COLO668 (cell line): ENCODE results near the gene RRP15.

Source experiments
- DNase-seq: peaks from one replicate; lab custom pipeline; 2025; ENCODE audit not compliant: unreplicated experiment; lab: John Stamatoyannopoulos, UW

Gene RRP15

GRCh38 chr1:218336328-218336727 is 51.2 kb downstream of the RRP15 start:
- DNase-seq: peak; percentile 30

GRCh38 chr1:218339267-218339831 is 54.3 kb downstream of the RRP15 start:
- DNase-seq: no peak

GRCh38 chr1:218341325-218341724 is 56.2 kb downstream of the RRP15 start:
- no peak for DNase-seq

GRCh38 chr1:218342091-218342490 is 57.0 kb downstream of the RRP15 start:
- no peak for DNase-seq

- peak; percentile 52 for DNase-seq
Measured at GRCh38 chr1:218344814-218345672, 60.0 kb downstream of the RRP15 start, which contains the start of gene TGFB2. TSS of gene TGFB2 (plus strand) at chr1:218345336. CDS start at chr1:218346702, 1,366 bp downstream.

- DNase-seq: peak; percentile 91
Measured at GRCh38 chr1:218345673-218346390, 60.7 kb downstream of the RRP15 start.

- DNase-seq: no peak
Measured at GRCh38 chr1:218346391-218347204, 61.5 kb downstream of the RRP15 start.

DNA sequence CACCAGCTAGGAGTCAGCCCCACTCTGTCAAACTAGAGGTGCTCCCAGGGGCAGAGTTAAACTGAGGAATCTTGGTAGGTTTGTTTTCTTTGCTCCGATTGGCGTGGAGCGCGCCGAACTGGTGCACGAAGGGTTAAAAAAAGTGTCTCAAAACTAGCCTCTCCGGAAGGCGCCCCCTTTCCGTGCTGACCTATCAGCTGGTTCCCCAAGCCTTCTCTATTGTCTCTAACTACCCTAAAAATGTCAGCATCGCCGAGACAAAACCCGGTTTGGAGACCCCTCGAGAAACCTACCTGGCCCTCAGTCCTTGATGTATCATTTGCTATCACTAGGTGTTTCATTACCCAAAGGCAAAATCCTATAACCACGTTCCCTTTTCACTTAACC is 62.2 kb downstream of the RRP15 start:
- DNase-seq: no peak

GRCh38 chr1:218347723-218348627 is 62.9 kb downstream of the RRP15 start:
- DNase-seq: no peak

DNA sequence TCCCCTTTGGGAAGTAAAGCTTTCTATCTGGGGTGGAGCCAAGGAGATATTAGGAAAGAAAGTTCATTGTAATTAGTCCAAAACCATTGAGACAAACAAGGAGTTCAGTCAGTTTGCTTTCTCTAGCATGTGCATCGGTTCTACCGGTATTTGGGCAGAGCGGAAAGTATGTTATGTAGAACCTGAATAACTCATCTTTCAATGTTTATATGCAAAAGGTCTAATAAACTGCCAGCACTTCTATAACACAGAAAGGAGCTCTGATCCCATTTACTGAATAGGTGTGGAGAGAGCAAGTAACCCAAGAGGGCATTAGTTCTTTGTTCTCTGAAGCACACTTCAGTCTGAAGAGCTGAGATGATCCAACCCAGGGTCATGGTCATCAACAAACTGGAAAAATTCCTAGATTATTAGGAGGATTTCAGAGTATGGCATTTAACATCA is 63.6 kb downstream of the RRP15 start:
- no peak for DNase-seq

DNA sequence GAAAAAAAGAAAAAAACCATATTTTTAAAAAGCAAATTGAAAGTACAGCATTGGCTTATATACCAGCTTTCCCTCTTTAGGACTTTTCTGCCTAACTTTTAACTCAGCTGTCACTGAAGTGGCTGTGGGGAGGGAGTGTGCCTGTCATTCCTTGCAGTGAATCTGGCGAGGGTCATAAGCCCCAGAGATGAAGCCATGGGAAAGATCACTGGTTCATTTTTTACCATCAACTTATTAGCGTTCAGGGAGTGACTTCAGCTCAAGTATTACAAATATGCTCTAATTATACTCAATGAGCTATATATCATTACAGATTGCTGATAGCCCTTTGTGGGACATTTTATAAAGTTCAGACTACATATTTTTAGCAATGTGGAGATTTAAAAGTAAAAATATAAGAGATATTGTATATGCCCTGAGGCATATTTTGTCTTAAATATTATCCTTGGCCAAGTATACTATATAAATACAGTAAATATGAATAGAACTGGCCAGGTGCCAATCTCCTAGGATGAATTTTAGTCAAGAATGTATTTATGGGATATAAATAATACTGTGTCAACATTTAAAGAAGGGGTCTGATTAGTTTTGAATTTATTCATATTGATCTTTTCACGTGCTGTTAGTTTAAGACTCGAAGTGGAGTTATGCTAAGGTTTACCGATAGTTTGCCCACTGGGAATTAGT is 64.4 kb downstream of the RRP15 start:
- DNase-seq: no peak

DNA sequence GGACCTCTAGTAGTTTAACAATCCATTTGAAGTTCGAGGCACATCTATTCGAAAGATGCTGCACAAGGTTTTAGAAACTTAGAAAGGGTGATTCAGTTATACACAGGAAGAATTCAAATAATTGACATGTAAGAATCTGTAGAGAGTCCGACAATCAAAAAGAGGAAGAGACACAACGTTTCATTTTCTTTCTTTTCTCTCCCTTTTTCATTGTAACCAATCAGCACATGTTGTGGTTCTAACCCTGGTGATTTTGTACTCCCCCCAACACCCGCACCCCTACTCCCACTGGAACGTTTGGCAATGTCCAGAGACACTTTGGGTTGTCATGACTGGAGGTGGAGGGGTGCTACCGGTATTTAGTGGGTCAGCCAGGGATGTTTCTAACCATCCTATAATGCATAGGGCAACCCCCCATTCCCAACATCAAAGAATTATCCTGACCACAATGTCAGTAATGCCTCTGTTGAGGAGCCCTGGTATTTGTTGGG is 65.0 kb downstream of the RRP15 start:
- DNase-seq: no peak

DNA sequence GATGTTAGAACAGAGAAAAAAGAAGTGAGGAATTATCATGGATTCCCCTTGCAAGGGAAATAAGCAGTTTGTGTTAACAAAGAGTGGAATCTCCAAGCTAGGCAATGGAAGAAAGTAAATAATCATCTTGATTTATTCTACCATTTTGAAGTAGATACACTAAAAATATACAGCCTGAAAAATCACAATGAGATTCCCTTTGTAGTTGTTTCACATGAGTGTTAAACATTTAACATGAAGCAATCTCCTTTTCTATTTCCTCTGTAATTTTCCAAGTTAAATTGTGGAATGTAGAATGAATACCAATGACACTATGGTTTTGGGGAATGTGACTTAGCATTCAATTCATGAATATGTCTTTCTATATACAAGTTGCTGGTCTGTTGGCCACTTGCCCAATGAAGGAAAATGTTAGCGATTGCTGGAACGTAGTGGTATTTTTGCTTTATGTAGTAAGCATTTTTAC is 65.7 kb downstream of the RRP15 start:
- DNase-seq: no peak

- no peak for DNase-seq
Measured at GRCh38 chr1:218351391-218352074, 66.4 kb downstream of the RRP15 start.

GRCh38 chr1:218352075-218352438 is 67.0 kb downstream of the RRP15 start:
- DNase-seq: no peak

DNA sequence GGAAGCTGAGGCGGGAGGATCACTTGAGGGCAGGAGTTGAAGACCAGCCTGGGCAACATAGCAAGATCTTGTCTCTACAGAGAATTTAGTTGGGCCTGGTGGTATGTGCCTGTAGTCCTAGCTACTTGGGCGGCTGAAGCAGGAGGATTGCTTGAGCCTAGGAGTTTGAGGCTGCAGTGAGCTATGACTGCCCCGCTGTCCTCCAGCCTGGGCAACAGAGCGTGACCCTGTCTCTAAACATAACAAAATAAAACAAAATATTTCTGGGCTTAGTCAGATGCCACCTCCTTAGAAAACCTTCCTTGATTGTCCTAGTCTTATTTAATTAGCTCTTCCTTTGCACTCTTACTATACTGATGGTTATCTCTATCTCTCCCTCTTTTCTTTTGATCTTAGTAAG is 68.6 kb downstream of the RRP15 start:
- no peak for DNase-seq

GRCh38 chr1:218355278-218355677 is 70.2 kb downstream of the RRP15 start:
- DNase-seq: no peak

DNA sequence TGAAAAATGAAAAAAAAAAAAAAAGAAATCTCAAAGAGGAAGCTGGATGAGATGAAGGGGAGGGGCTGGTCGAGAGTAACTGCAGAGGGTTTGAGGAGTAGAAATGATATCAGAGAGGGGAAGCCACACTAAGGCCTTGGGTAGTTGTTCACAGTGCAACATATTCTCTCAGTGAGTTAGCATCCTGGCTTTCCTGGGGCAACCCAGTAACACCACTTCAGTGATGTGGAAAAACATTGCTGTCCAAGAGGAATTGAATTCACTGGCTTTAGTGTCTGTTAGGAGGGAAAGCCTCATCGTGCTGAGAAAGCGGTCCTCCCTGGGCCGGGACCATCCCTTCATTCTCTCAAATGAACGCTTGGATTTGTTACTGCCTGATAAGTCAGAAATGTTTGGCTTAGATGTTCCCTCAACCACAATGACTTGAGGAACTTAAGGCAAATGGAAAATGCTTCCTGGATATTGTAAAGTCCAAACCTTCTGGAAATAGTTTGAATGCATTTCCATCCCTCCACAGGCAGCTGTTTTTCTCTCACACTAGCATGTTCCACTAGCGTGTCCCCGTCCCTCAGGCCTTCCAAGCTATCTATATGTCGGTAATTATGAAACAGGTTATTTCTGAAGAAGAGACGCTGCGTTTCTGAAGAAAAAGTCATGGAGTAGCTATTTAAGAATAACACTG is 72.3 kb downstream of the RRP15 start:
- DNase-seq: no peak
